HG03066 (cell line): Measurements from ENCODE around the gene MBNL3.
"Not testable (repeated sequence)": the region's sequence is repeated elsewhere in the genome, so short reads cannot be mapped to it uniquely, and the experiment has no call there.

Experiments
- ATAC-seq: cut with Tn5 transposase; IDR thresholded peaks from one replicate; pipeline ENCODE4 v1.9.1; 2021; ENCODE audit warnings: low read depth; ENCODE audit not compliant: unreplicated experiment

MBNL3 gene

GRCh38 chrX:132480581-132481203, 8.1 kb downstream of the MBNL3 start:
- peak; percentile 87 for ATAC-seq

- ATAC-seq: no peak
Observed at GRCh38 chrX:132474544-132475248, 14.1 kb downstream of the MBNL3 start.

GRCh38 chrX:132472397-132472796, 16.4 kb downstream of the MBNL3 start:
- ATAC-seq: no peak

GRCh38 chrX:132470831-132471230, 18.0 kb downstream of the MBNL3 start:
- no peak for ATAC-seq

- no peak for ATAC-seq
Observed at GRCh38 chrX:132470179-132470578, 18.7 kb downstream of the MBNL3 start.

- no peak for ATAC-seq
Observed at GRCh38 chrX:132468454-132468853, 20.4 kb downstream of the MBNL3 start.

- ATAC-seq: no peak
Observed at GRCh38 chrX:132467989-132468388, 20.8 kb downstream of the MBNL3 start.

- no peak for ATAC-seq
Observed at GRCh38 chrX:132467026-132467425, 21.8 kb downstream of the MBNL3 start.

GRCh38 chrX:132463411-132463810, 25.4 kb downstream of the MBNL3 start:
- ATAC-seq: no peak

GRCh38 chrX:132461886-132462285, 27.0 kb downstream of the MBNL3 start:
- no peak for ATAC-seq

GRCh38 chrX:132452911-132453550, 35.8 kb downstream of the MBNL3 start:
- ATAC-seq: no peak

- ATAC-seq: not testable (repeated sequence)
Observed at GRCh38 chrX:132445909-132446308, 42.9 kb downstream of the MBNL3 start.

GRCh38 chrX:132444936-132445335, 43.9 kb downstream of the MBNL3 start:
- no peak for ATAC-seq

GRCh38 chrX:132443196-132444135, 45.4 kb downstream of the MBNL3 start:
- ATAC-seq: no peak

- no peak for ATAC-seq
Observed at GRCh38 chrX:132442691-132443090, 46.1 kb downstream of the MBNL3 start.

GRCh38 chrX:132435222-132435621, 53.6 kb downstream of the MBNL3 start:
- no peak for ATAC-seq

- ATAC-seq: no peak
Observed at GRCh38 chrX:132433551-132433950, 55.3 kb downstream of the MBNL3 start.

- ATAC-seq: no peak
Observed at GRCh38 chrX:132433001-132433400, 55.8 kb downstream of the MBNL3 start.

- no peak for ATAC-seq
Observed at GRCh38 chrX:132428896-132429295, 59.9 kb downstream of the MBNL3 start.

GRCh38 chrX:132426695-132427281, 62.0 kb downstream of the MBNL3 start:
- no peak for ATAC-seq
